Upper lobe of left lung (tissue), 6 donors: Measurements from ENCODE around the gene ITGA11. TPM values are rescaled to one million over a fixed set of nuclear protein-coding genes. Genes with fewer than 3 reads are reported as not detected.

Experiments
- ATAC-seq, 2 donors: fragments of 200-7000 bp; cut with Tn5 transposase; one replicate each; pipeline ENCODE4 v1.9.1; 2022; ENCODE audit warnings: mild to moderate bottlenecking in 2 of 2, moderate library complexity in 2 of 2; ENCODE audit not compliant: low FRiP score in 2 of 2
- DNase-seq, 2 donors: peaks; one replicate each; pipeline ENCODE4 v3.0.0-alpha.2; 2019 to 2020
- H3K27ac ChIP-seq, 4 donors: fragments of 200-600 bp; sonication (generic); one replicate each; pipeline ENCODE4 v1.5.1; 2016 to 2019
- H3K27me3 ChIP-seq, 4 donors: fragments of 200-600 bp; sonication (generic); one replicate each; pipeline ENCODE4 v1.5.1; 2017 to 2019
- H3K36me3 ChIP-seq, 4 donors: fragments of 200-600 bp; sonication (generic); one replicate each; pipeline ENCODE4 v1.5.1; 2016 to 2019
- H3K4me1 ChIP-seq, 4 donors: fragments of 200-600 bp; sonication (generic); one replicate each; pipeline ENCODE4 v1.5.1; 2018 to 2019
- H3K4me3 ChIP-seq, 4 donors: fragments of 200-600 bp; sonication (generic); one replicate each; pipeline ENCODE4 v1.5.1; 2017 to 2019; ENCODE audit warnings: mild to moderate bottlenecking in 2 of 4, moderate library complexity in 1 of 4
- H3K9me3 ChIP-seq, 4 donors: fragments of 200-600 bp; sonication (generic); one replicate each; pipeline ENCODE4 v1.5.1; 2018 to 2019
- CTCF ChIP-seq, 6 experiments: fragments of 450-650 bp in 4 of 6; fragments of 200-600 bp in 2 of 6; sonication (generic) in 2 of 6; IDR thresholded peaks; one replicate each; pipeline ENCODE4 v1.5.1; 2016 to 2019; ENCODE audit warnings: antibody characterized with exemption in 6 of 6
- EP300 ChIP-seq, 4 donors: sonication (generic); formaldehyde crosslinking; IDR thresholded peaks; one replicate each; pipeline ENCODE4 v1.5.1; 2017; ENCODE audit warnings: antibody characterized with exemption in 4 of 4, control low read depth in 2 of 4
- POLR2A ChIP-seq, 4 donors: fragments of 450-650 bp; IDR thresholded peaks; one replicate each; pipeline ENCODE4 v1.5.1; 2016 to 2017; ENCODE audit warnings: antibody characterized with exemption in 4 of 4, mild to moderate bottlenecking in 2 of 4
- POLR2AphosphoS5 ChIP-seq, 2 donors: sonication (generic); formaldehyde crosslinking; IDR thresholded peaks; one replicate each; pipeline ENCODE4 v1.5.1; 2017; ENCODE audit warnings: antibody characterized with exemption in 2 of 2
- WGBS, 2 donors: methylation state at CpG; one replicate each; pipeline ENCODE4 v1.1.5; 2017 to 2018; 5-methylcytosine and 5-hydroxymethylcytosine counted together
- total RNA-seq, 6 donors: library from RNA; depleted of rRNA in 4 of 6; stranded (reverse); fragments of >200 nt in 4 of 6; gene quantifications; one replicate each; pipeline versions ENCODE4 v1.1.0 to v1.2.1, GENCODE V29; 2016 to 2021
- donor health status: DM: no; HTN: no; CAD: no; lungs with moderate emphysema.
- donor health status: DM: no; HTN: yes; CAD: no; lungs with severe emphysema.

Gene ITGA11
- total RNA-seq, 6 donors from 2014 or later, result 0.49 to 6.9 (median 1.4) TPM

GRCh38 chr15:68304589-68305337 is 127.2 kb downstream of the ITGA11 start:
- Histone ChIP-seq H3K4me1 (peaks cover 3 to 14% (median 7%) of the 10 kb centered on the region in 4 donors), H3K9me3 (no peaks in the 10 kb centered on the region), H3K27me3 (no peaks in the 10 kb centered on the region), H3K27ac (no peak overlapping the region), H3K36me3 (no peaks in the 10 kb centered on the region), H3K4me3 (no peak overlapping the region)
- 82 to 83% methylated on average over 15 of the region's 15 CpGs for WGBS, 2 donors
- DNase-seq (no peak), ATAC-seq (no peak)
- no peak for TF ChIP-seq POLR2A (IDR thresholded peaks at IDR 0.05)
- TF ChIP-seq POLR2AphosphoS5 (IDR thresholded peaks at IDR 0.05), result no peak
- TF ChIP-seq EP300 (IDR thresholded peaks at IDR 0.05), result no peak
- TF ChIP-seq CTCF (IDR thresholded peaks at IDR 0.05), result no peak

- Histone ChIP-seq H3K36me3 (no peaks in the 10 kb centered on the region), H3K4me1 (peaks cover 8 to 23% (median 13%) of the 10 kb centered on the region in 4 donors), H3K4me3 (no peak overlapping the region), H3K27ac (no peak overlapping the region), H3K9me3 (no peaks in the 10 kb centered on the region), H3K27me3 (no peaks in the 10 kb centered on the region)
- DNase-seq, result no peak
- no peak for TF ChIP-seq EP300 (IDR thresholded peaks at IDR 0.05)
- TF ChIP-seq CTCF (IDR thresholded peaks at IDR 0.05), result no peak
- TF ChIP-seq POLR2A (IDR thresholded peaks at IDR 0.05), result no peak
- no peak for TF ChIP-seq POLR2AphosphoS5 (IDR thresholded peaks at IDR 0.05)
- WGBS, 2 donors, result 79 to 84% methylated on average over 12 to 15 of the region's 15 CpGs
- no peak for ATAC-seq
These were observed 128.2 kb downstream of the ITGA11 start for GRCh38 chr15:68303560-68304436.

- no peak overlapping the region for H3K27ac ChIP-seq
- H3K4me3 ChIP-seq, result no peak overlapping the region
- no peak for ATAC-seq
- H3K36me3 ChIP-seq, result no peaks in the 10 kb centered on the region
- H3K4me1 ChIP-seq, result peaks cover 8 to 30% (median 16%) of the 10 kb centered on the region in 4 donors
- WGBS, 2 donors, result 50 to 84% methylated on average over 2 of the region's 2 CpGs
- no peaks in the 10 kb centered on the region for H3K27me3 ChIP-seq
- no peak for DNase-seq
- no peaks in the 10 kb centered on the region for H3K9me3 ChIP-seq
- TF ChIP-seq POLR2AphosphoS5 (IDR thresholded peaks at IDR 0.05) (no peak), POLR2A (IDR thresholded peaks at IDR 0.05) (no peak), CTCF (IDR thresholded peaks at IDR 0.05) (no peak), EP300 (IDR thresholded peaks at IDR 0.05) (no peak)
These were observed 128.8 kb downstream of the ITGA11 start for GRCh38 chr15:68303134-68303533.

DNA sequence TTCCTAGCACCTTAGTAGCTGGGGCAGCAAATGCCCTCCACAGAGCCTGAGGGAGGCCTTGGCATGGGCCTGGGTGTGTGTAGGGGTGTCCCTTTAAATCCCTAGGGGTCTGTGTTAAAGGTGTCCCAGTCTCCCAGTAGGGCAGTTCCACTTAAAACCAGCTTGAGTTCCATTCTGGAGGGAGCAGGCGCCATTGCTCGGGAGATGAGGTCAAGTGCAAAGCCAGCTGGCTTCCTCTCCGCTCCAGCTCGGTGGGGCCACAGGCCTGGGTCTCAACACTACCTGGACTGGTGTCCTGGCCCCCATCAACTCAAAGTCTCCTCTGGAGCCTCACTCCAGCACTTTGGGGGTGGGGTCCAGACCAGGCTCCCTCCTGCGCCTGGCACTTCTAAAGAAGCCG is 129.2 kb downstream of the ITGA11 start:
- no peaks in the 10 kb centered on the region for H3K9me3 ChIP-seq
- 86 to 96% methylated on average over 4 to 6 of the region's 6 CpGs for WGBS, 2 donors
- peaks cover 8 to 31% (median 16%) of the 10 kb centered on the region in 4 donors for H3K4me1 ChIP-seq
- H3K4me3 ChIP-seq, result no peak overlapping the region
- no peaks in the 10 kb centered on the region for H3K27me3 ChIP-seq
- no peak for DNase-seq
- ATAC-seq, result no peak
- H3K36me3 ChIP-seq, result no peaks in the 10 kb centered on the region
- TF ChIP-seq EP300 (IDR thresholded peaks at IDR 0.05), result no peak
- no peak for TF ChIP-seq CTCF (IDR thresholded peaks at IDR 0.05)
- no peak for TF ChIP-seq POLR2A (IDR thresholded peaks at IDR 0.05)
- no peak for TF ChIP-seq POLR2AphosphoS5 (IDR thresholded peaks at IDR 0.05)
- H3K27ac ChIP-seq, result no peak overlapping the region
